Measurements from ENCODE around the gene IQSEC1.

DNA sequence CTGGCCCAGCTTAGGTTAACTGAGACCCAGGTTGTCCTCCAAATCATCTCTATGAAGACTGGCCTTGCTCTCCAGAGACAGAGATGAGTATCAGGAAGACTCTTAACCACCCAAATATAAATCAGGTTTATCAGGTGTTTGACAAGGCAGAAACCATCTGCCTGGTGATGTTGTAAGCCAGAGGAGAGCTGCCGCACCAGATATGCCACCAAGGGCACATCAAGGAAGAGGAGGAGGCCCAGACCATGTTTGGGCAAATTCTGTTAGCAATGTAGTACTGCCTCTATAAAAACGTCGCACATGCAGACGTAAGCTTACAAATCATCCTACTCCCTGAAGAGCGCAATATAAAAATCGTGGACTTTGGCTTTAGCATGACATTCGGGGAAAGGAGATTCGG is 210.8 kb downstream of the IQSEC1 start:
- TF ChIP-seq, protein P1, sequence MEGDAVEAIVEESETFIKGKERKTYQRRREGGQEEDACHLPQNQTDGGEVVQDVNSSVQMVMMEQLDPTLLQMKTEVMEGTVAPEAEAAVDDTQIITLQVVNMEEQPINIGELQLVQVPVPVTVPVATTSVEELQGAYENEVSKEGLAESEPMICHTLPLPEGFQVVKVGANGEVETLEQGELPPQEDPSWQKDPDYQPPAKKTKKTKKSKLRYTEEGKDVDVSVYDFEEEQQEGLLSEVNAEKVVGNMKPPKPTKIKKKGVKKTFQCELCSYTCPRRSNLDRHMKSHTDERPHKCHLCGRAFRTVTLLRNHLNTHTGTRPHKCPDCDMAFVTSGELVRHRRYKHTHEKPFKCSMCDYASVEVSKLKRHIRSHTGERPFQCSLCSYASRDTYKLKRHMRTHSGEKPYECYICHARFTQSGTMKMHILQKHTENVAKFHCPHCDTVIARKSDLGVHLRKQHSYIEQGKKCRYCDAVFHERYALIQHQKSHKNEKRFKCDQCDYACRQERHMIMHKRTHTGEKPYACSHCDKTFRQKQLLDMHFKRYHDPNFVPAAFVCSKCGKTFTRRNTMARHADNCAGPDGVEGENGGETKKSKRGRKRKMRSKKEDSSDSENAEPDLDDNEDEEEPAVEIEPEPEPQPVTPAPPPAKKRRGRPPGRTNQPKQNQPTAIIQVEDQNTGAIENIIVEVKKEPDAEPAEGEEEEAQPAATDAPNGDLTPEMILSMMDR (IDR thresholded peaks at IDR 0.05; ENCODE audit: extremely low read depth in 1 of 2, insufficient read depth in 1 of 2, low read depth in 1 of 2, low read length in 2 of 2), result no peak
- TF ChIP-seq POLR2A (IDR thresholded peaks at IDR 0.05; ENCODE audit: low read depth, low read length) (no peak), JUN (IDR thresholded peaks at IDR 0.05; ENCODE audit: borderline replicate concordance, insufficient read depth, insufficient read length, low read depth) (no peak), POLR2AphosphoS5 (IDR thresholded peaks at IDR 0.05; ENCODE audit: insufficient read depth, low read depth, low read length) (no peak), MYC (IDR thresholded peaks at IDR 0.05; ENCODE audit: low read depth, low read length) (no peak), FOS (IDR thresholded peaks at IDR 0.05; ENCODE audit: borderline replicate concordance, insufficient read depth, low read length) (no peak), EZH2 (IDR thresholded peaks at IDR 0.05; ENCODE audit: borderline replicate concordance, low read depth, low read length, severe bottlenecking) (no peak), GATA2 (IDR thresholded peaks at IDR 0.05; ENCODE audit: insufficient read depth, insufficient read length, low read depth, low read length) (no peak)
- TF ChIP-seq, protein P2, sequence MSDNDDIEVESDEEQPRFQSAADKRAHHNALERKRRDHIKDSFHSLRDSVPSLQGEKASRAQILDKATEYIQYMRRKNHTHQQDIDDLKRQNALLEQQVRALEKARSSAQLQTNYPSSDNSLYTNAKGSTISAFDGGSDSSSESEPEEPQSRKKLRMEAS (IDR thresholded peaks at IDR 0.05; ENCODE audit: insufficient read depth, insufficient read length), result no peak
